ENCODE data around the gene GRM4.

The GRM4 gene

GRCh38 chr6:34181908-34182307 is 36.0 kb upstream of the GRM4 start:
- Histone ChIP-seq H3K4me3 (ENCODE audit: insufficient read length, low read depth) (no peak overlapping the region), H3K27me3 (ENCODE audit: insufficient read depth, insufficient read length) (no peaks in the 10 kb centered on the region), H3K9ac (ENCODE audit: insufficient read length, low read depth) (no peak overlapping the region), H3K4me1 (ENCODE audit: insufficient read depth, insufficient read length) (no peaks in the 10 kb centered on the region), H3K36me3 (ENCODE audit: insufficient read depth, insufficient read length, low read length) (no peaks in the 10 kb centered on the region), H3K9me3 (ENCODE audit: insufficient read depth, low read length) (no peaks in the 10 kb centered on the region)
- no peak for TF ChIP-seq YY1 (IDR thresholded peaks at IDR 0.05; ENCODE audit: insufficient read depth, insufficient read length)
- TF ChIP-seq SUZ12 (IDR thresholded peaks at IDR 0.05; ENCODE audit: extremely low read depth, insufficient read depth, insufficient read length), result no peak
- no peak for TF ChIP-seq ZNF274 (IDR thresholded peaks at IDR 0.05; ENCODE audit: low read depth, low read length)
- no peak for DNase-seq (ENCODE audit: low read depth, low spot score)

- no peaks in the 10 kb centered on the region for H3K4me1 ChIP-seq (ENCODE audit: insufficient read depth, insufficient read length)
- no peak for TF ChIP-seq YY1 (IDR thresholded peaks at IDR 0.05; ENCODE audit: insufficient read depth, insufficient read length)
- TF ChIP-seq ZNF274 (IDR thresholded peaks at IDR 0.05; ENCODE audit: low read depth, low read length), result no peak
- TF ChIP-seq SUZ12 (IDR thresholded peaks at IDR 0.05; ENCODE audit: extremely low read depth, insufficient read depth, insufficient read length), result no peak
- no peaks in the 10 kb centered on the region for H3K9me3 ChIP-seq (ENCODE audit: insufficient read depth, low read length)
- H3K9ac ChIP-seq (ENCODE audit: insufficient read length, low read depth), result no peak overlapping the region
- H3K4me3 ChIP-seq (ENCODE audit: insufficient read length, low read depth), result no peak overlapping the region
- H3K27me3 ChIP-seq (ENCODE audit: insufficient read depth, insufficient read length), result no peaks in the 10 kb centered on the region
- no peak for DNase-seq (ENCODE audit: low read depth, low spot score)
- no peaks in the 10 kb centered on the region for H3K36me3 ChIP-seq (ENCODE audit: insufficient read depth, insufficient read length, low read length)
These were observed 33.3 kb upstream of the GRM4 start for GRCh38 chr6:34179106-34179720.

GRCh38 chr6:34178357-34179105 is 32.6 kb upstream of the GRM4 start:
- H3K27me3 ChIP-seq (ENCODE audit: insufficient read depth, insufficient read length), result no peaks in the 10 kb centered on the region
- DNase-seq (ENCODE audit: low read depth, low spot score), result no peak
- no peaks in the 10 kb centered on the region for H3K9me3 ChIP-seq (ENCODE audit: insufficient read depth, low read length)
- no peaks in the 10 kb centered on the region for H3K36me3 ChIP-seq (ENCODE audit: insufficient read depth, insufficient read length, low read length)
- H3K4me1 ChIP-seq (ENCODE audit: insufficient read depth, insufficient read length), result no peaks in the 10 kb centered on the region
- H3K4me3 ChIP-seq (ENCODE audit: insufficient read length, low read depth), result no peak overlapping the region
- TF ChIP-seq ZNF274 (IDR thresholded peaks at IDR 0.05; ENCODE audit: low read depth, low read length), result no peak
- no peak for TF ChIP-seq SUZ12 (IDR thresholded peaks at IDR 0.05; ENCODE audit: extremely low read depth, insufficient read depth, insufficient read length)
- no peak for TF ChIP-seq YY1 (IDR thresholded peaks at IDR 0.05; ENCODE audit: insufficient read depth, insufficient read length)
- no peak overlapping the region for H3K9ac ChIP-seq (ENCODE audit: insufficient read length, low read depth)

- H3K9me3 ChIP-seq (ENCODE audit: insufficient read depth, low read length), result no peaks in the 10 kb centered on the region
- no peak for DNase-seq (ENCODE audit: low read depth, low spot score)
- no peaks in the 10 kb centered on the region for H3K36me3 ChIP-seq (ENCODE audit: insufficient read depth, insufficient read length, low read length)
- TF ChIP-seq SUZ12 (IDR thresholded peaks at IDR 0.05; ENCODE audit: extremely low read depth, insufficient read depth, insufficient read length) (no peak), YY1 (IDR thresholded peaks at IDR 0.05; ENCODE audit: insufficient read depth, insufficient read length) (no peak)
- H3K9ac ChIP-seq (ENCODE audit: insufficient read length, low read depth), result no peak overlapping the region
- H3K4me3 ChIP-seq (ENCODE audit: insufficient read length, low read depth), result no peak overlapping the region
- no peaks in the 10 kb centered on the region for H3K4me1 ChIP-seq (ENCODE audit: insufficient read depth, insufficient read length)
- H3K27me3 ChIP-seq (ENCODE audit: insufficient read depth, insufficient read length), result no peaks in the 10 kb centered on the region
These were observed 31.3 kb upstream of the GRM4 start for GRCh38 chr6:34177181-34177591.

GRCh38 chr6:34176261-34177031 is 30.6 kb upstream of the GRM4 start:
- H3K4me3 ChIP-seq (ENCODE audit: insufficient read length, low read depth), result no peak overlapping the region
- DNase-seq (ENCODE audit: low read depth, low spot score), result no peak
- H3K27me3 ChIP-seq (ENCODE audit: insufficient read depth, insufficient read length), result no peaks in the 10 kb centered on the region
- H3K36me3 ChIP-seq (ENCODE audit: insufficient read depth, insufficient read length, low read length), result no peaks in the 10 kb centered on the region
- no peaks in the 10 kb centered on the region for H3K9me3 ChIP-seq (ENCODE audit: insufficient read depth, low read length)
- no peaks in the 10 kb centered on the region for H3K4me1 ChIP-seq (ENCODE audit: insufficient read depth, insufficient read length)
- H3K9ac ChIP-seq (ENCODE audit: insufficient read length, low read depth), result no peak overlapping the region
- no peak for TF ChIP-seq YY1 (IDR thresholded peaks at IDR 0.05; ENCODE audit: insufficient read depth, insufficient read length)
- no peak for TF ChIP-seq ZNF274 (IDR thresholded peaks at IDR 0.05; ENCODE audit: low read depth, low read length)
- TF ChIP-seq SUZ12 (IDR thresholded peaks at IDR 0.05; ENCODE audit: extremely low read depth, insufficient read depth, insufficient read length), result no peak

- no peak for DNase-seq (ENCODE audit: low read depth, low spot score)
- TF ChIP-seq YY1 (IDR thresholded peaks at IDR 0.05; ENCODE audit: insufficient read depth, insufficient read length) (no peak), ZNF274 (IDR thresholded peaks at IDR 0.05; ENCODE audit: low read depth, low read length) (no peak), SUZ12 (IDR thresholded peaks at IDR 0.05; ENCODE audit: extremely low read depth, insufficient read depth, insufficient read length) (no peak)
These were observed 29.0 kb upstream of the GRM4 start for GRCh38 chr6:34174846-34175399.

More at GRCh38 chr6:34174846-34175399, 29.0 kb upstream of the GRM4 start:
- Histone ChIP-seq H3K4me1 (ENCODE audit: insufficient read depth, insufficient read length) (no peaks in the 10 kb centered on the region), H3K4me3 (ENCODE audit: insufficient read length, low read depth) (no peak overlapping the region), H3K27me3 (ENCODE audit: insufficient read depth, insufficient read length) (no peaks in the 10 kb centered on the region), H3K36me3 (ENCODE audit: insufficient read depth, insufficient read length, low read length) (no peaks in the 10 kb centered on the region), H3K9me3 (ENCODE audit: insufficient read depth, low read length) (no peaks in the 10 kb centered on the region), H3K9ac (ENCODE audit: insufficient read length, low read depth) (no peak overlapping the region)
